Uterus (tissue), 4 donors: ENCODE measurements around the gene TNS1. TPM values are rescaled to one million over a fixed set of nuclear protein-coding genes. Genes with fewer than 3 reads are reported as not detected.

Experiments
- DNase-seq, 2 donors: peaks; one replicate each; pipeline ENCODE4 v3.0.0-alpha.2; 2019 to 2020
- H3K27ac ChIP-seq, 2 donors: fragments of 200-600 bp; sonication (generic); 1 replicate in 1 of 2; 2 replicates in 1 of 2; pipeline ENCODE4 v1.5.1; 2016 to 2018
- H3K27me3 ChIP-seq, 2 donors: fragments of 200-600 bp; sonication (generic); one replicate each; pipeline ENCODE4 v1.5.1; 2018 to 2019; ENCODE audit warnings: control low read depth in 1 of 2
- H3K36me3 ChIP-seq, 2 donors: fragments of 200-600 bp; sonication (generic); one replicate each; pipeline ENCODE4 v1.5.1; 2019; ENCODE audit warnings: control low read depth in 1 of 2
- H3K4me1 ChIP-seq, 2 donors: fragments of 200-600 bp; sonication (generic); one replicate each; pipeline ENCODE4 v1.5.1; 2018 to 2019; ENCODE audit warnings: control low read depth in 1 of 2
- H3K4me3 ChIP-seq, 2 donors: fragments of 200-600 bp; sonication (generic); 1 replicate in 1 of 2; 2 replicates in 1 of 2; pipeline ENCODE4 v1.5.1; 2018 to 2019; ENCODE audit warnings: mild to moderate bottlenecking in 1 of 2
- H3K9me3 ChIP-seq, 2 donors: fragments of 200-600 bp; sonication (generic); one replicate each; pipeline ENCODE4 v1.5.1; 2019; ENCODE audit warnings: control low read depth in 1 of 2
- CTCF ChIP-seq, 4 experiments: fragments of 200-600 bp in 2 of 4; fragments of 450-650 bp in 2 of 4; sonication (generic) in 2 of 4; IDR thresholded peaks; one replicate each; pipeline ENCODE4 v1.5.1; 2016 to 2019; ENCODE audit warnings: antibody characterized with exemption in 4 of 4, mild to moderate bottlenecking in 2 of 4, moderate library complexity in 1 of 4
- POLR2A ChIP-seq, 2 donors: fragments of 450-650 bp; IDR thresholded peaks; one replicate each; pipeline ENCODE4 v1.6.1; 2016; ENCODE audit warnings: antibody characterized with exemption in 2 of 2, mild to moderate bottlenecking in 1 of 2, moderate library complexity in 1 of 2
- intact Hi-C: fragments of 100-400 bp; cut with DNase I; formaldehyde crosslinking; loops from one replicate; pipeline ENCODE4 v1.15.1; 2023; ENCODE audit warnings: low total_unique reads
- total RNA-seq, 4 donors: library from RNA; depleted of rRNA in 3 of 4; stranded (reverse); fragments of >200 nt in 3 of 4; gene quantifications; one replicate each; pipeline versions ENCODE4 v1.1.0 to v1.2.4, GENCODE V29; 2014 to 2023
- donor health status: DM: yes; HTN: yes; CAD: no.

TNS1 gene
- total RNA-seq, 4 donors from 2014 or later = 144 to 1,338 (median 313) TPM

GRCh38 chr2:217931846-217932560 lies 70.8 kb downstream of the TNS1 start:
- TF ChIP-seq POLR2A (IDR thresholded peaks at IDR 0.05) = no peak
- TF ChIP-seq CTCF (IDR thresholded peaks at IDR 0.05) = no peak

GRCh38 chr2:217930761-217931563 lies 71.8 kb downstream of the TNS1 start:
- H3K9me3 ChIP-seq = no peaks in the 10 kb centered on the region
- H3K4me1 ChIP-seq = peaks cover 48 to 59% of the 10 kb centered on the region in 2 donors

More at GRCh38 chr2:217931846-217932560, 70.8 kb downstream of the TNS1 start:
- no peak overlapping the region for H3K4me3 ChIP-seq
- intact Hi-C loops = no loop called here
- DNase-seq = no peak
- no peaks in the 10 kb centered on the region for H3K36me3 ChIP-seq
- peak overlapping the region; percentile 92 to 97 for H3K27ac ChIP-seq
- H3K4me1 ChIP-seq = peaks cover 46 to 54% of the 10 kb centered on the region in 2 donors
- H3K27me3 ChIP-seq = no peaks in the 10 kb centered on the region
- H3K9me3 ChIP-seq = no peaks in the 10 kb centered on the region

GRCh38 chr2:217929757-217930707 lies 72.8 kb downstream of the TNS1 start:
- peaks cover 54 to 59% of the 10 kb centered on the region in 2 donors for H3K4me1 ChIP-seq
- no peaks in the 10 kb centered on the region for H3K27me3 ChIP-seq
- no peaks in the 10 kb centered on the region for H3K9me3 ChIP-seq
- H3K27ac ChIP-seq = peak overlapping the region; percentile 92 to 97
- intact Hi-C loops = no loop called here
- DNase-seq = peak; percentile 82 to 91
- no peak for TF ChIP-seq POLR2A (IDR thresholded peaks at IDR 0.05)
- no peak for TF ChIP-seq CTCF (IDR thresholded peaks at IDR 0.05)
- no peaks in the 10 kb centered on the region for H3K36me3 ChIP-seq
- no peak overlapping the region for H3K4me3 ChIP-seq

More at GRCh38 chr2:217930761-217931563, 71.8 kb downstream of the TNS1 start:
- DNase-seq = no peak
- no peaks in the 10 kb centered on the region for H3K27me3 ChIP-seq
- H3K36me3 ChIP-seq = no peaks in the 10 kb centered on the region
- TF ChIP-seq CTCF (IDR thresholded peaks at IDR 0.05) (no peak), POLR2A (IDR thresholded peaks at IDR 0.05) (no peak)
- H3K4me3 ChIP-seq = no peak overlapping the region
- peak overlapping the region; percentile 92 to 97 for H3K27ac ChIP-seq
- intact Hi-C loops = no loop called here

- Histone ChIP-seq H3K4me1 (peaks cover 53 to 59% of the 10 kb centered on the region in 2 donors), H3K27ac (peak overlapping the region; percentile 92 to 97), H3K27me3 (no peaks in the 10 kb centered on the region), H3K36me3 (no peaks in the 10 kb centered on the region), H3K9me3 (no peaks in the 10 kb centered on the region), H3K4me3 (no peak overlapping the region)
- intact Hi-C loops = no loop called here
- TF ChIP-seq CTCF (IDR thresholded peaks at IDR 0.05) (no peak), POLR2A (IDR thresholded peaks at IDR 0.05) (no peak)
- no peak for DNase-seq
Observed at GRCh38 chr2:217929272-217929671, 73.5 kb downstream of the TNS1 start.
